WTC11 (cell line): ENCODE results near the gene ERG28.

Experiments used
- CREB1 ChIP-seq: sonication (generic); formaldehyde crosslinking; IDR thresholded peaks from 2 replicates; pipeline ENCODE4 v1.8.0; 2023; ENCODE audit warnings: mild to moderate bottlenecking, missing genetic modification reagents
- E2F4 ChIP-seq: sonication (generic); formaldehyde crosslinking; IDR thresholded peaks from 2 replicates; pipeline ENCODE4 v1.8.1; 2022; ENCODE audit warnings: low read depth, mild to moderate bottlenecking, moderate library complexity, missing genetic modification reagents, borderline replicate concordance
- IRF2 ChIP-seq: sonication (generic); formaldehyde crosslinking; IDR thresholded peaks from 2 replicates; pipeline ENCODE4 v1.8.0; 2022; ENCODE audit warnings: low read depth, missing genetic modification reagents, borderline replicate concordance
- NFATC4 ChIP-seq: fragments of 250-450 bp; sonication (Bioruptor Pico); IDR thresholded peaks from 2 replicates; pipeline ENCODE4 v1.9.0; 2021; ENCODE audit warnings: mild to moderate bottlenecking
- NFE2L1 ChIP-seq: sonication (generic); formaldehyde crosslinking; IDR thresholded peaks from 2 replicates; pipeline ENCODE4 v1.8.1; 2023; ENCODE audit warnings: missing genetic modification reagents
- NR1H2 ChIP-seq: sonication (generic); formaldehyde crosslinking; IDR thresholded peaks from 2 replicates; pipeline ENCODE4 v1.9.0; 2021; ENCODE audit warnings: mild to moderate bottlenecking, moderate library complexity, missing genetic modification reagents
- SP1 ChIP-seq: sonication (generic); formaldehyde crosslinking; conservative IDR thresholded peaks from 2 replicates; pipeline ENCODE4 v1.8.1; 2022; ENCODE audit warnings: missing genetic modification reagents
- ZNF121 ChIP-seq: sonication (generic); formaldehyde crosslinking; IDR thresholded peaks from 2 replicates; pipeline ENCODE4 v1.8.0; 2023; ENCODE audit warnings: missing genetic modification reagents
- ZNF138 ChIP-seq: sonication (generic); formaldehyde crosslinking; conservative IDR thresholded peaks from 2 replicates; pipeline ENCODE4 v1.8.1; 2022; ENCODE audit warnings: mild to moderate bottlenecking, moderate library complexity, missing genetic modification reagents
- TF ChIP-seq, protein P1 (sequence below): fragments of 200-600 bp; IDR thresholded peaks from 2 replicates; pipeline ENCODE4 v1.8.0; 2022; ENCODE audit warnings: antibody characterized with exemption
- TF ChIP-seq, protein P2 (sequence below): sonication (generic); formaldehyde crosslinking; conservative IDR thresholded peaks from 2 replicates; pipeline ENCODE4 v1.8.1; 2022; ENCODE audit warnings: mild to moderate bottlenecking, missing genetic modification reagents
- TF ChIP-seq, protein P3 (sequence below): sonication (generic); formaldehyde crosslinking; IDR thresholded peaks from 2 replicates; pipeline ENCODE4 v1.8.0; 2022; ENCODE audit warnings: mild to moderate bottlenecking, missing genetic modification reagents

- TF ChIP-seq, protein P1, sequence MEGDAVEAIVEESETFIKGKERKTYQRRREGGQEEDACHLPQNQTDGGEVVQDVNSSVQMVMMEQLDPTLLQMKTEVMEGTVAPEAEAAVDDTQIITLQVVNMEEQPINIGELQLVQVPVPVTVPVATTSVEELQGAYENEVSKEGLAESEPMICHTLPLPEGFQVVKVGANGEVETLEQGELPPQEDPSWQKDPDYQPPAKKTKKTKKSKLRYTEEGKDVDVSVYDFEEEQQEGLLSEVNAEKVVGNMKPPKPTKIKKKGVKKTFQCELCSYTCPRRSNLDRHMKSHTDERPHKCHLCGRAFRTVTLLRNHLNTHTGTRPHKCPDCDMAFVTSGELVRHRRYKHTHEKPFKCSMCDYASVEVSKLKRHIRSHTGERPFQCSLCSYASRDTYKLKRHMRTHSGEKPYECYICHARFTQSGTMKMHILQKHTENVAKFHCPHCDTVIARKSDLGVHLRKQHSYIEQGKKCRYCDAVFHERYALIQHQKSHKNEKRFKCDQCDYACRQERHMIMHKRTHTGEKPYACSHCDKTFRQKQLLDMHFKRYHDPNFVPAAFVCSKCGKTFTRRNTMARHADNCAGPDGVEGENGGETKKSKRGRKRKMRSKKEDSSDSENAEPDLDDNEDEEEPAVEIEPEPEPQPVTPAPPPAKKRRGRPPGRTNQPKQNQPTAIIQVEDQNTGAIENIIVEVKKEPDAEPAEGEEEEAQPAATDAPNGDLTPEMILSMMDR, result no peak
- no peak for TF ChIP-seq SP1 (CRISPR knock-in tag)
- TF ChIP-seq ZNF138, result no peak
- TF ChIP-seq, protein P2, sequence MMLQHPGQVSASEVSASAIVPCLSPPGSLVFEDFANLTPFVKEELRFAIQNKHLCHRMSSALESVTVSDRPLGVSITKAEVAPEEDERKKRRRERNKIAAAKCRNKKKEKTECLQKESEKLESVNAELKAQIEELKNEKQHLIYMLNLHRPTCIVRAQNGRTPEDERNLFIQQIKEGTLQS (CRISPR knock-in tag), result no peak
- TF ChIP-seq CREB1 (CRISPR knock-in tag), result no peak
- no peak for TF ChIP-seq NFE2L1
- no peak for TF ChIP-seq NFATC4 (CRISPR knock-in tag)
- TF ChIP-seq NR1H2 (CRISPR knock-in tag), result no peak
- no peak for TF ChIP-seq ZNF121 (CRISPR knock-in tag)
- TF ChIP-seq E2F4 (CRISPR knock-in tag), result no peak
- TF ChIP-seq, protein P3, sequence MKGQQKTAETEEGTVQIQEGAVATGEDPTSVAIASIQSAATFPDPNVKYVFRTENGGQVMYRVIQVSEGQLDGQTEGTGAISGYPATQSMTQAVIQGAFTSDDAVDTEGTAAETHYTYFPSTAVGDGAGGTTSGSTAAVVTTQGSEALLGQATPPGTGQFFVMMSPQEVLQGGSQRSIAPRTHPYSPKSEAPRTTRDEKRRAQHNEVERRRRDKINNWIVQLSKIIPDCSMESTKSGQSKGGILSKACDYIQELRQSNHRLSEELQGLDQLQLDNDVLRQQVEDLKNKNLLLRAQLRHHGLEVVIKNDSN (CRISPR knock-in tag), result no peak
- TF ChIP-seq IRF2 (CRISPR knock-in tag), result no peak
These were observed 19.8 kb downstream of the ERG28 start for GRCh38 chr14:75640876-75641275.
